Endometrial microvascular endothelial cells (primary cell): Measurements from ENCODE around the gene ISCU. TPM values are rescaled to one million over a fixed set of nuclear protein-coding genes. Genes with fewer than 3 reads are reported as not detected.

Experiments
- in situ Hi-C: cut with HindIII; loops from 2 replicates; pipeline ENCODE4 v1.10.0; 2017; ENCODE audit warnings: low sequenced_read_pairs, low pct_unique_long_range_greater_than_20kb; ENCODE audit errors: inconsistent ontology term
- total RNA-seq: library from RNA; depleted of rRNA; stranded (reverse); fragments of >200 nt; gene quantifications from one replicate; pipeline ENCODE4 v1.2.3, GENCODE V29; 2015; ENCODE audit errors: inconsistent ontology term

The ISCU gene
- 113 TPM for total RNA-seq

- in situ Hi-C loops: no loop called here
These were observed at the start of gene ISCU for GRCh38 chr12:108562348-108563135. Gene ISCU (plus strand): TSS chr12:108562596. CDS start chr12:108562623, 27 bp downstream.

- in situ Hi-C loops: no loop called here
These were observed 47.9 kb upstream of the ISCU start for GRCh38 chr12:108514468-108514972.

GRCh38 chr12:108514973-108515814 is 47.2 kb upstream of the ISCU start, which contains the start of gene FICD:
Gene FICD (plus strand): TSS chr12:108515277. CDS start chr12:108516973, 1,696 bp downstream.
- in situ Hi-C loops: no loop called here

- in situ Hi-C loops: no loop called here
These were observed 46.5 kb upstream of the ISCU start for GRCh38 chr12:108515916-108516315.

- in situ Hi-C loops: no loop called here
These were observed 45.7 kb upstream of the ISCU start for GRCh38 chr12:108516511-108517275.

- in situ Hi-C loops: no loop called here
These were observed 44.9 kb upstream of the ISCU start for GRCh38 chr12:108517288-108518100.

GRCh38 chr12:108518101-108518715 is 44.2 kb upstream of the ISCU start:
- in situ Hi-C loops: no loop called here

- in situ Hi-C loops: no loop called here
These were observed 43.5 kb upstream of the ISCU start for GRCh38 chr12:108518716-108519496.

- in situ Hi-C loops: no loop called here
These were observed 42.8 kb upstream of the ISCU start for GRCh38 chr12:108519558-108519957.

- in situ Hi-C loops: no loop called here
These were observed 39.0 kb upstream of the ISCU start for GRCh38 chr12:108523365-108523764.

- in situ Hi-C loops: no loop called here
These were observed 36.7 kb upstream of the ISCU start for GRCh38 chr12:108525681-108526080.

GRCh38 chr12:108526482-108527165 is 35.8 kb upstream of the ISCU start:
- in situ Hi-C loops: no loop called here

GRCh38 chr12:108527166-108527496 is 35.3 kb upstream of the ISCU start:
- in situ Hi-C loops: no loop called here

GRCh38 chr12:108530161-108530560 is 32.2 kb upstream of the ISCU start:
- in situ Hi-C loops: no loop called here

GRCh38 chr12:108531929-108532848 is 30.2 kb upstream of the ISCU start:
- in situ Hi-C loops: no loop called here

GRCh38 chr12:108538146-108538545 is 24.2 kb upstream of the ISCU start:
- in situ Hi-C loops: no loop called here
